ENCODE data around the gene IGF2BP2. TPM values are rescaled to one million over a fixed set of nuclear protein-coding genes. Genes with fewer than 3 reads are reported as not detected.
"Not testable (repeated sequence)": the region's sequence is repeated elsewhere in the genome, so short reads cannot be mapped to it uniquely, and the experiment has no call there.

IGF2BP2 gene
- total RNA-seq, 1 donor from 2014 or later: 48.5 TPM

DNA sequence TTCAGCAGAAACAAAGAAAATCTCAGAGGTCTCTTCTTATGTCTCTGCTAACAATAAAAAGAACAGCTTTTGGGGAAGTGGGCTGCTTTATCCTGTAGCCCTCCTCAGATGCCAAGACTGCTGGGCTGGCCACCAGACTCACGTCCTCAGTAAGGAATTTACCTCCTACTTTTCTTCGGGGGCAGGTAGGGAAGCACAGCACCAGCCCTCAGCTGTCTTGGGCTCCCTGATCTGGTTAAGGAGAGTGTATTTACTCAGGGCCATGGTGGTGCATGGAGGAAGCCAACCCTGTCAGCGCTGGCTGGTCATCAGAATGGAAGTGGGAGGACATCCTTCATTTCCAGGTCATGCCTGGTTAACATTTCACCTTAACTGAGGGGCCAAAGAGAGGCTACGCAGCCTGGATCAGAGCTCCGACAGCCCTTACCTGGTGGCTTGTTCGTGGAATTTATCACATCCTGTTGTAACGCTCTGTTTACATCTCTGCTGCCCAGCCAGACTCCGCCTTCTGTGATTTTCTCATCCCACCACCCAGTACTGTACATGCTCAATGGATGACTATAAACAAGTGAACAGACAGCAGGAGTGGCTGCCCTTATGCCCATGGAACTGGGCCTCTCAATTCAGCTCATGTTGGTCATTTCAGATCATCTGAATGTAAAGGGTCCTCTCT lies 108.3 kb downstream of the IGF2BP2 start:
- DNase-seq (ENCODE audit: low read depth): no peak

DNA sequence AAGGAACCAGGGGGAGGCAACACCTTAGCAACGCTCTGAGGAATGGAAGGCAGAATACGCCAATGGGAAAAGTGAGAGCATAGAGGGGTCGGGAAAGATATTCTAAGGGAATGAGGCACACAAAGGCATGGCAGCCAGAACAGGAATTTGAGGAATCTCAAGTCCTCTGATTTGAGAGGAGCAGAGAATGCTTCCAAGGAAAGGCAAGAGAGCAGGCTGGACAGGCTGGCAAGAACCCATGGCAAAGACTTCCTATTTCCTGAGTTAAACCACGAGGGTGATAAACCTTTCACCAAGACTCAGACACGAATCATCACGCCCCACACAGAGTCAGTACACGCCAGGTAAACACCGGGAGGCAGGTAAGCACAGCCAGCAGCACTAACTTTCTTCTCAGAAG lies 109.8 kb downstream of the IGF2BP2 start:
- DNase-seq (ENCODE audit: low read depth): peak; percentile 33

GRCh38 chr3:185714085-185714484 lies 110.8 kb downstream of the IGF2BP2 start:
- DNase-seq (ENCODE audit: low read depth): no peak

- DNase-seq (ENCODE audit: low read depth): no peak
These were observed 111.8 kb downstream of the IGF2BP2 start for GRCh38 chr3:185713015-185713414.

DNA sequence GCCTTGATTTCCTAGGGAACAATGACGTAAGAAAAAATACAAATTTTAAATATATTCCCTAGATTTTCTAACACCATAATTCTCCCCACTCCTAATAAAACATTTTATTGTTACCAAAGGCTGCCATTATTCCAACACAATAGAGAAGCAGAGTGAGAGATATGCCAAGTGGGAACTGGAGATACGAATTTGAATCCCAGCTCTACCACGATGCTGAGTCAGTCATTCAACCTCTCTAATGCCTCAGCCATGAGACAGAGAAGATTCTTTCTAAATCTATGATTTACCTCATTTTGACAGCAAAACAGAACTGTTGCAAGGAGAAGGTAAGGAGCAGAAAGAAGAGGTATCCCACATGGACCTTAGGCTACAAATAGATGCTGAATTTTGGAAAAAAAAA lies 112.5 kb downstream of the IGF2BP2 start:
- DNase-seq (ENCODE audit: low read depth): peak; percentile 25

- DNase-seq (ENCODE audit: low read depth): no peak
These were observed 113.5 kb downstream of the IGF2BP2 start for GRCh38 chr3:185711255-185711870.

DNA sequence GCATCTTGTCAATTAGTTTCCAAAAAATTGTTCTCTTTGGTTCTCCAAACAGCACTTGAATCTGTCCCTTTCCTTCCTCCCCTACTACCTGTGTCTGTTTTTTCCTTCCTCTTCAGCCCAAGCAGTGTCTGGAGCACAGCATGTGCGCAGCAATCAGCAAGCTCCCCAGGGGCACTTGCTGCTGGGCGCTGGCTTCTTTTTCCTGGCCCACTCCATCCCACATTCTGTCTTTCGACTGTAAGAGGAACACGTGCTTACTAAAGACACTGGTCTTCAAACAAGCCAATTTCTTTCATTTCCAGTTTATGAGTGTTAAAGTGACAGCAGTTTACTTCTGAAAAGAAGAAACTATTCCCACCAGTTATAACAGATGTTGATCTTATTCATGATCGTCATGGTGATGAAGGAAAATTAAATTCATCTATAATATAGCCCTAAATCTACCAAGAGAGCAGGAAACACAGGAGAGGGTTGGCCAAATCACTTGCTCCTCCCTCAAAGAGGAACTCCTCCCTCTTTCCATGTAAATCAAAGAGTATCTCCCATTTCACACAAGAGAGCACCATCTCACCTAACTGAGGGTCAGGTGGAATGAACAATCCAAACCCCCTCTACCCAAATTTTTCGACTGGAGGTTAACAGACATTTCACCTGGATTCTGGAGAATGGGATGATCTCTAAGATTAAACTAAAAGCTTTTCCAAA lies 115.4 kb downstream of the IGF2BP2 start:
- no peak for DNase-seq (ENCODE audit: low read depth)

- DNase-seq (ENCODE audit: low read depth): no peak
These were observed 116.5 kb downstream of the IGF2BP2 start for GRCh38 chr3:185708392-185708791.

- DNase-seq (ENCODE audit: low read depth): no peak
These were observed 119.3 kb downstream of the IGF2BP2 start for GRCh38 chr3:185705498-185705897.

- DNase-seq (ENCODE audit: low read depth): no peak
These were observed 122.3 kb downstream of the IGF2BP2 start for GRCh38 chr3:185702262-185703225.

GRCh38 chr3:185701611-185702261 lies 123.1 kb downstream of the IGF2BP2 start:
- DNase-seq (ENCODE audit: low read depth): no peak

DNA sequence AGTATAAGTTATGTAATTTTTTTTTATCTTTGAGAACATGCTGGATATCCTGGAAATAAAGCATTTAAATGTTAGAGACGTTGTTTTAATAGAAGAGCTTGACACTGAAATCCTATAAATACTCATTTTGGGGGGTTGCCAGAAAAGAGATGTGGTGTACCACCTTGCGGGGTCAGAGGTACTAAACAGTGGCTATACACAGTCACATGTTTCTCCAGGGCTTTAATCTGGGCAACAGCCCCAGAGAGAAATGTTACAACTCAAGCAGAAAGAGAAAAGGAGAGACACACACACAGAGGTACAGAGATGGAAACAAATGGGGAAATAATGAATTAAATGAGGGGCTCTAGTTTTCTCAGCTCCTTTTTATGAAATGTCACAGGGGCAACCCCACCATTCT lies 124.9 kb downstream of the IGF2BP2 start:
- DNase-seq (ENCODE audit: low read depth): no peak

- DNase-seq (ENCODE audit: low read depth): not testable (repeated sequence)
These were observed 127.6 kb downstream of the IGF2BP2 start for GRCh38 chr3:185697228-185697627.

DNA sequence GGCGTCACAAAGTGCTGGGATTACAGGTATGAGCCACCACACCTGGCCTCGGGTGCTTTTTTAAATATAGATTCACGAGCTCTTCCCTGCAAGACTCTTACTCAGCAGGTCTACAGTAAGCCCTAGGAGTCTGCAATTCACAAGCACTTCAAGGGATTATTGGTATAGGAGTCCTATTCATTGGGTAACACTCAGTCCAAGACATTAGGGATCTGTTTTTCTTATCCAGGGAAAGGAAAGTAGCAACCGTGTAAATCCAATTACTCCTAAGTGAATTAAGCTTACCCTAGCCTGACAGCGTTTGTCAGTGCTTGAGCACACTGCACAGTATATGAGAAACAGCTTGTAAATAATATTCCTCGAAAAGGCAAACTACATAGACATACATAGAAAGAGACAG lies 128.8 kb downstream of the IGF2BP2 start:
- DNase-seq (ENCODE audit: low read depth): no peak

GRCh38 chr3:185693985-185694653 lies 130.7 kb downstream of the IGF2BP2 start:
- no peak for DNase-seq (ENCODE audit: low read depth)

DNA sequence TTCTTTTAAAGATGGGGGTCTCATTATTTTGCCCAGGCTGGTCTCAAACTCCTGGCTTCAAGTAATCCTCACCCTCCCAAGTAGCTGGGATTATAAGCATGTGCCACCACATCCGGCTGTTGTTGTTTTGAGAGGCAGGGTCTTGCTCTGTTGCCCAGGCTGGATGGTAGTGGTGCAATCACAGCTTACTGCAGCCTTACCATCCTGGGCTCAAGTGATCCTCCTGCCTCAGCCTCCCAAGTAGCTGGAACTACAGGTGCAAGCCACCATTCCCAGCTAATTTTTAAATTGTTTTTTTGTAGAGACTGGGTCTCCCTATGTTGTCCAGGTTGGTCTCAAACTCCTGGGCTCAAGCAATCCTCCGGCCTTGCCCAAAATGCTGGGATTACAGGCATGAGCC lies 133.2 kb downstream of the IGF2BP2 start:
- DNase-seq (ENCODE audit: low read depth): no peak

- DNase-seq (ENCODE audit: low read depth): peak; percentile 23
These were observed 137.5 kb downstream of the IGF2BP2 start for GRCh38 chr3:185687271-185687878.

- DNase-seq (ENCODE audit: low read depth): no peak
These were observed 139.4 kb downstream of the IGF2BP2 start for GRCh38 chr3:185685231-185686035.

DNA sequence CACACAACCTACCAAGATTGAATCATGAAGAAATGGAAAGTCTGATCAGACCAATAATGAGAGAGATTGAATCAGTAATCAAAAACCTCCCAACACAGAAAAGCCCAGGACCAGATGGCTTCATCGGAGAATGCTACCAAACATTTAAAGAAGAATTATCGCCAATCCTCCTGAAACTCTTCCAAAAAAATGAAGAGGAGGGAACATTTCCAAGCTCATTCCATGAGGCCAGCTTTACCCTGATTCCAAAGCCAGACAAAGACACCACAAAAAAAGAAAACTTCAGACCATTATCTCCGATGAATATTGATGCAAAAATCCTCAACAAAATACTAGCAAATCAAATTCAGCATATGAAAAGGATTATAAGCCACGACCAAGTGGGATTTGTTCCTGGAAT lies 144.6 kb downstream of the IGF2BP2 start:
- no peak for DNase-seq (ENCODE audit: low read depth)
